ACC112 (cell line): ENCODE results near the gene HPS4.

Experiments
- H2AFZ ChIP-seq: fragments of 200-600 bp; sonication (generic); one replicate; pipeline ENCODE4 v1.6.0; 2017; ENCODE audit warnings: antibody characterized with exemption, low read length; ENCODE audit not compliant: unreplicated experiment
- H3K27ac ChIP-seq: fragments of 200-600 bp; sonication (generic); 2 replicates; pipeline ENCODE4 v1.5.1; 2014; ENCODE audit warnings: low read depth, mild to moderate bottlenecking, antibody characterized with exemption, low read length, moderate library complexity
- H3K27me3 ChIP-seq: fragments of 200-600 bp; sonication (generic); 2 replicates; pipeline ENCODE4 v1.6.1; 2014; ENCODE audit warnings: mild to moderate bottlenecking, antibody characterized with exemption, low read length, moderate library complexity, mixed read lengths; ENCODE audit not compliant: insufficient read depth
- H3K36me3 ChIP-seq: fragments of 200-600 bp; sonication (generic); 2 replicates; pipeline ENCODE4 v1.6.1; 2016; ENCODE audit warnings: mild to moderate bottlenecking, antibody characterized with exemption, low read length, moderate library complexity, mixed read lengths; ENCODE audit not compliant: insufficient read depth
- H3K4me1 ChIP-seq: fragments of 200-600 bp; sonication (generic); one replicate; pipeline ENCODE4 v1.6.1; 2016; ENCODE audit warnings: low read length, mixed read lengths; ENCODE audit not compliant: insufficient read depth, unreplicated experiment, control insufficient read depth
- H3K4me3 ChIP-seq: fragments of 200-600 bp; sonication (generic); 2 replicates; pipeline ENCODE4 v1.5.1; 2014; ENCODE audit warnings: mild to moderate bottlenecking, low read depth, low read length
- H3K79me2 ChIP-seq: fragments of 200-600 bp; sonication (generic); one replicate; pipeline ENCODE4 v1.6.0; 2016; ENCODE audit warnings: low read length; ENCODE audit not compliant: control insufficient read depth, unreplicated experiment, insufficient read depth

HPS4 gene

GRCh38 chr22:26496456-26496855 lies 12.9 kb upstream of the HPS4 start:
- H3K4me1 ChIP-seq: no peaks in the 10 kb centered on the region
- no peak overlapping the region for H3K27ac ChIP-seq
- H3K36me3 ChIP-seq: peaks cover 13% of the 10 kb centered on the region
- H2AFZ ChIP-seq: no peak overlapping the region
- H3K27me3 ChIP-seq: no peaks in the 10 kb centered on the region
- H3K79me2 ChIP-seq: no peaks in the 10 kb centered on the region
- H3K4me3 ChIP-seq: no peak overlapping the region

- Histone ChIP-seq H3K4me1 (no peaks in the 10 kb centered on the region), H2AFZ (no peak overlapping the region), H3K36me3 (peaks cover 8% of the 10 kb centered on the region; the same call in 1 of the 2 replicates), H3K27ac (no peak overlapping the region), H3K79me2 (no peaks in the 10 kb centered on the region), H3K4me3 (no peak overlapping the region), H3K27me3 (no peaks in the 10 kb centered on the region)
Observed at GRCh38 chr22:26494506-26494905, 10.9 kb upstream of the HPS4 start.

GRCh38 chr22:26492220-26492619 lies 8.6 kb upstream of the HPS4 start:
- Histone ChIP-seq H2AFZ (no peak overlapping the region), H3K4me1 (no peaks in the 10 kb centered on the region), H3K4me3 (no peak overlapping the region), H3K27ac (no peak overlapping the region), H3K79me2 (no peaks in the 10 kb centered on the region), H3K36me3 (peaks cover 13% of the 10 kb centered on the region; the same call in 1 of the 2 replicates), H3K27me3 (no peaks in the 10 kb centered on the region)

GRCh38 chr22:26489447-26490036 lies 6.0 kb upstream of the HPS4 start:
- H3K79me2 ChIP-seq: peaks cover 6% of the 10 kb centered on the region
- no peak overlapping the region for H3K4me3 ChIP-seq
- H3K36me3 ChIP-seq: peaks cover 13% of the 10 kb centered on the region; the same call in 1 of the 2 replicates
- no peak overlapping the region for H3K27ac ChIP-seq
- H3K4me1 ChIP-seq: peaks cover 4% of the 10 kb centered on the region
- no peak overlapping the region for H2AFZ ChIP-seq
- H3K27me3 ChIP-seq: no peaks in the 10 kb centered on the region

- Histone ChIP-seq H3K4me1 (peaks cover 4% of the 10 kb centered on the region), H2AFZ (no peak overlapping the region), H3K36me3 (peaks cover 13% of the 10 kb centered on the region; the same call in 1 of the 2 replicates), H3K79me2 (peaks cover 12% of the 10 kb centered on the region), H3K4me3 (no peak overlapping the region), H3K27me3 (no peaks in the 10 kb centered on the region), H3K27ac (no peak overlapping the region)
Observed at GRCh38 chr22:26487996-26488395, 4.4 kb upstream of the HPS4 start.

- no peak overlapping the region for H3K4me3 ChIP-seq
- H3K4me1 ChIP-seq: peaks cover 8% of the 10 kb centered on the region
- peaks cover 20% of the 10 kb centered on the region for H3K79me2 ChIP-seq
- H3K27ac ChIP-seq: no peak overlapping the region
- no peaks in the 10 kb centered on the region for H3K27me3 ChIP-seq
- H2AFZ ChIP-seq: no peak overlapping the region
- peaks cover 10% of the 10 kb centered on the region; the same call in 1 of the 2 replicates for H3K36me3 ChIP-seq
Observed at GRCh38 chr22:26486394-26486793, 2.8 kb upstream of the HPS4 start.

GRCh38 chr22:26485806-26486390 lies 2.3 kb upstream of the HPS4 start:
- peaks cover 10% of the 10 kb centered on the region; the same call in 1 of the 2 replicates for H3K36me3 ChIP-seq
- peaks cover 8% of the 10 kb centered on the region for H3K4me1 ChIP-seq
- peaks cover 24% of the 10 kb centered on the region for H3K79me2 ChIP-seq

GRCh38 chr22:26485013-26485412 lies 1.4 kb upstream of the HPS4 start:
- Histone ChIP-seq H3K4me3 (peak overlapping the region; percentile 85), H3K27ac (no peak overlapping the region), H3K27me3 (no peaks in the 10 kb centered on the region), H3K4me1 (peaks cover 8% of the 10 kb centered on the region), H3K79me2 (peaks cover 25% of the 10 kb centered on the region), H2AFZ (no peak overlapping the region), H3K36me3 (peaks cover 10% of the 10 kb centered on the region; the same call in 1 of the 2 replicates)

More at GRCh38 chr22:26485806-26486390, 2.3 kb upstream of the HPS4 start:
- Histone ChIP-seq H3K4me3 (no peak overlapping the region), H3K27me3 (no peaks in the 10 kb centered on the region), H3K27ac (no peak overlapping the region), H2AFZ (no peak overlapping the region)

GRCh38 chr22:26484360-26484706 lies 750 bp upstream of the HPS4 start:
- H3K4me3 ChIP-seq: peak overlapping the region; percentile 85

GRCh38 chr22:26483043-26483438 lies 542 bp downstream of the HPS4 start:
- H3K36me3 ChIP-seq: peaks cover 2% of the 10 kb centered on the region; the same call in 1 of the 2 replicates
- peak overlapping the region; percentile 51 for H2AFZ ChIP-seq
- H3K27me3 ChIP-seq: no peaks in the 10 kb centered on the region
- peaks cover 8% of the 10 kb centered on the region for H3K4me1 ChIP-seq
- H3K27ac ChIP-seq: peak overlapping the region; percentile 44; the same call in 1 of the 2 replicates
- peaks cover 25% of the 10 kb centered on the region for H3K79me2 ChIP-seq
- H3K4me3 ChIP-seq: peak overlapping the region; percentile 85

More at GRCh38 chr22:26484360-26484706, 750 bp upstream of the HPS4 start:
- peaks cover 10% of the 10 kb centered on the region; the same call in 1 of the 2 replicates for H3K36me3 ChIP-seq
- H3K27ac ChIP-seq: peak overlapping the region; percentile 44; the same call in 1 of the 2 replicates
- H3K27me3 ChIP-seq: no peaks in the 10 kb centered on the region
- peaks cover 25% of the 10 kb centered on the region for H3K79me2 ChIP-seq
- peaks cover 8% of the 10 kb centered on the region for H3K4me1 ChIP-seq
- no peak overlapping the region for H2AFZ ChIP-seq

GRCh38 chr22:26482161-26482560 lies 1.4 kb downstream of the HPS4 start:
- H3K4me3 ChIP-seq: no peak overlapping the region
- peaks cover 25% of the 10 kb centered on the region for H3K79me2 ChIP-seq

More at GRCh38 chr22:26482161-26482560, 1.4 kb downstream of the HPS4 start:
- Histone ChIP-seq H2AFZ (no peak overlapping the region), H3K36me3 (peaks cover 5% of the 10 kb centered on the region), H3K27ac (no peak overlapping the region), H3K27me3 (no peaks in the 10 kb centered on the region), H3K4me1 (peaks cover 8% of the 10 kb centered on the region)
